WI38 (cell line): ENCODE results near the gene ZNG1A.
"Not testable (repeated sequence)": the region's sequence is repeated elsewhere in the genome, so short reads cannot be mapped to it uniquely, and the experiment has no call there.

Source experiments
- H3K4me3 ChIP-seq: 2 replicates; pipeline ENCODE4 v1.5.1; 2011; ENCODE audit warnings: low read depth, mild to moderate bottlenecking, control low read depth, low read length
- TF ChIP-seq, protein P1 (sequence below): IDR thresholded peaks from 2 replicates; pipeline ENCODE4 v1.5.1; 2012; ENCODE audit warnings: low read depth, mild to moderate bottlenecking, control low read depth, low read length

Gene ZNG1A

DNA sequence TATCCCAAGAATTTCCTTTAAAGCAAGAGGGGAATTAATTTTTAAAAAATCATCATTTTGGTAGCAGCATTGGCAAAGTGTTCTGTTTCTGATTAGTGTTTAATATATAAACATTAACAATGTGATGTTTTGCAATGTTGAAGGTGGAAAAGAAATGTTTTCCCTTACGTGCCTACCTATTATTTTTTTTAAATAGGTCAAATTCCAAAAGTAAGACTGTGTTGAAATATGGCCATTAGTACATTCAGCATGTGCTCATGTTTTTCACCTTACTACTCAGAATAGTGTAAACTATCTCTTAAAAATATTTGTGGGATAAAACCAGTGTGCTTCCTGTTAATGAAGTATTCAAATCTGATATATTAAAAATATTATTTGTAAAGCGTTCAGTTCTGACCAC, 39.1 kb upstream of the ZNG1A start:
- no peak overlapping the region for H3K4me3 ChIP-seq
- TF ChIP-seq, protein P1, sequence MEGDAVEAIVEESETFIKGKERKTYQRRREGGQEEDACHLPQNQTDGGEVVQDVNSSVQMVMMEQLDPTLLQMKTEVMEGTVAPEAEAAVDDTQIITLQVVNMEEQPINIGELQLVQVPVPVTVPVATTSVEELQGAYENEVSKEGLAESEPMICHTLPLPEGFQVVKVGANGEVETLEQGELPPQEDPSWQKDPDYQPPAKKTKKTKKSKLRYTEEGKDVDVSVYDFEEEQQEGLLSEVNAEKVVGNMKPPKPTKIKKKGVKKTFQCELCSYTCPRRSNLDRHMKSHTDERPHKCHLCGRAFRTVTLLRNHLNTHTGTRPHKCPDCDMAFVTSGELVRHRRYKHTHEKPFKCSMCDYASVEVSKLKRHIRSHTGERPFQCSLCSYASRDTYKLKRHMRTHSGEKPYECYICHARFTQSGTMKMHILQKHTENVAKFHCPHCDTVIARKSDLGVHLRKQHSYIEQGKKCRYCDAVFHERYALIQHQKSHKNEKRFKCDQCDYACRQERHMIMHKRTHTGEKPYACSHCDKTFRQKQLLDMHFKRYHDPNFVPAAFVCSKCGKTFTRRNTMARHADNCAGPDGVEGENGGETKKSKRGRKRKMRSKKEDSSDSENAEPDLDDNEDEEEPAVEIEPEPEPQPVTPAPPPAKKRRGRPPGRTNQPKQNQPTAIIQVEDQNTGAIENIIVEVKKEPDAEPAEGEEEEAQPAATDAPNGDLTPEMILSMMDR, result no peak

DNA sequence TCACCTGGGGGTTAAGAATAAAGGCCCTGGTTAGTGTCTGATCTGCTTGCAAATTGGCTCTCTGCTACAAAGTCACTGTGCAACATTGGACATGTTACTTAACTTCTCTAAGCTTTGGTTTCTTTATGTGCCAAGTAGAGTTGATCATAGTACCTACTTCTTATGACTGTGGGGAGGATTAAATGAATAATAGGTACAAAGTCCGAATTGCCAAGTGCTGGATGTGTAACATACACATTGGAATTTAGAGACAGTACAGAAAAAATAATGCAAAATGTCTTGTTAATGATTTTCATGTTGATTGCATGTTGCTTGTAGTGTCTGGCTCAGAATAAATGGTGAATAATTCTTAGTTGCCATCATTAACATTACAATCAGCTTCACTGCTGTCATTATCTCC, 38.0 kb upstream of the ZNG1A start:
- no peak overlapping the region for H3K4me3 ChIP-seq
- TF ChIP-seq, protein P1, result no peak

DNA sequence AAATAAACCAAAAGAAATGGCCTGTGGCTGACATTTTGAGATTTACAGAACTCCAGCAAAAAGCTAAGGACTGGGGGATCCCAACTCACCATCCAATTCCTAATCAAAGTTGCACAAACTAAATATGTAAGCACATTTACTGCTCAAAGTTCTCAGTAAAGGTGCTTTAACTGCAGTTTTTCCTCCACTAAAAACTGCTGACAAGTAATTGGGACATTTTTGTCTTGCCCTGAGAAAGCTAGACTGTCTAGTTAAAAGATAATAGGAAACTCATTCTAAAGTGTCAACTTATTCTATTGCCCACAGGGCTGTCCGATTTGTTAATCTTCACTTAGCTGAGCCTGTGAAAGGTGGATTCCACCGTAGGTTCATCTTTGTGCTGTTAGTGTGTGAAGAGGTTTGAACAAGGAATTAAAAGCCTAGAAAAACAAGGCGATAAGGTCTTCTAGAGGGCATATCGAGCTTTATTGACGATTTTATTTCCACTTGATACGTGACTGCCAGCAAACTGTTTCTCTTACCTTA, 36.8 kb upstream of the ZNG1A start:
- H3K4me3 ChIP-seq, result no peak overlapping the region

DNA sequence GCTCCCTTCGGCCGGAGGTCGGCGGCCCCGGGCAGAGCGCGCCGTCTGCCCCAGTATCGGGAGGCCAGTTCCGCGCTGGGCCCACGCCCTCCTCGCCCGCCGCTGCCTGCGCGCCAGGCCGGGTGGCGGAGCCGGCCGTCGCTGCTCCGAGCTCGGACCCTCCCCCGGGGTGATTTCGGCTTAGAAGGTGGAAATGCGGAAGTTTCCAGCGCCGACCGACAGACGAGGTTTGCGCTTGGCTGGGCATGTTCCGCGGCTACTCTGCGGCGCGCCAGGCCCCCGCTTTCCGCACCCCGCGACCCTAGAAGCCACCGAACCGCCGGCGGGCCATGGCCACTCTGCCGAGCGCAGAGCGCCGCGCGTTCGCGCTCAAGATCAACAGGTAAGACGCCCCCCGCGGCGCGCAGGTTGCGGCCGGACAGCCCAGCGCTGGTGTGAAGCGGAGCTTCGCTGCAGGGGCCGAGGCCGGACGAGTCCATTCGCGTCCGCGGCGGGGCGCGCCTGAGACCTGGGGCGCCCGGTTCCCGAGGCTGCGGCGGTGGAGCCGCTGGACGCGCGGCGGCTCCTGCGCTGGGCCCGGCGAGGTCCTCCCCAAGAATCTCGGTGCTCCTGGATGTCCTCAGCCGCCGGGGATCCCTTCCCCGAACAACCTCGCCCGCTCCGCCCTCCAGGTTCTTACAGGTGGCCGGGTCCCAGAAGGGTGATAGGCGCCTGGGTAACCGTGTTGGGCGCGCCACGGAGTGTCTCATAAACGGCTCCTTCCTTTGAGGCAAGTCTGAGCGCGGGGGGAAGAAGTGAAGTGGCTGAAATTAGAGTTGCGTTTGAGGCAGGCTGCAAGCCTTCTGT, 36.0 kb upstream of the ZNG1A start, which contains the start of gene DOCK8:
Gene DOCK8 (plus strand): TSS at position 218 of the 846 bp plus-strand sequence. CDS start 112 bp downstream, at position 330.
- TF ChIP-seq, protein P1, result no peak
- H3K4me3 ChIP-seq, result peak within 1 kb of the TSS; percentile 24

More for the DNA sequence above, 36.8 kb upstream of the ZNG1A start:
- TF ChIP-seq, protein P1, result no peak

DNA sequence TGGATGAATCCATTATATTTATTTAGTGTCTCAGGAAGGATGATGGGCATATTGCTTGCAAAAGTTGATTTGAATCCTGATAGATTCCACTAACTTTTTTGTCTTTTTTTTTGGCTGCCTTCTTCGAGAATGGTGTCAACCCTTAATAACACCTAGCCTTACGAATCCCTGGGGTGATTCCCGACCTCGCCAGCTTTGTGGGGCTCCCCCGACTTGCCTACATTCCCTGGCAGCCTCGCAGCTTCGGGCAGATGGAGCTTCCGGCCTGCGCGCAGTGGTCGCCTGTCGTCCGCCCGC, 35.4 kb upstream of the ZNG1A start:
- TF ChIP-seq, protein P1, result no peak
- no peak overlapping the region for H3K4me3 ChIP-seq

DNA sequence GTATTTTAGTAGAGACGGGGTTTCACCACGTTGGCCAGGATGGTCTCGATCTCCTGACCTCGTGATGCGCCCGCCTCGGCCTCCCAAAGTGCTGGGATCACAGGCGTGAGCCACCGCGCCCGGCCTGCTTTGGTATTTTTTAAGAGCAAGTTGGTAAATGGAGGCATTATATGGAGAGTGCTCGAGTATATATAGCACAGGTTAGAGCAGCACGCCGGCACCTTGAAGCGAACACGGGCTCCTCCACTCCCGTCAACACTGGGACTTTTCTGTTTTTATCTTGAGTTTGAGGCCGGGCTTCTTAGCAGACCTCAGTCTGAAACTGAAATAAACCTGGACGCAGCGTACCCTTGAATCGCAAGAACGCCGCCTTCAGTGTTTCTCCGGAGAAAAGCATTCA, 35.0 kb upstream of the ZNG1A start:
- not testable (repeated sequence) for H3K4me3 ChIP-seq

DNA sequence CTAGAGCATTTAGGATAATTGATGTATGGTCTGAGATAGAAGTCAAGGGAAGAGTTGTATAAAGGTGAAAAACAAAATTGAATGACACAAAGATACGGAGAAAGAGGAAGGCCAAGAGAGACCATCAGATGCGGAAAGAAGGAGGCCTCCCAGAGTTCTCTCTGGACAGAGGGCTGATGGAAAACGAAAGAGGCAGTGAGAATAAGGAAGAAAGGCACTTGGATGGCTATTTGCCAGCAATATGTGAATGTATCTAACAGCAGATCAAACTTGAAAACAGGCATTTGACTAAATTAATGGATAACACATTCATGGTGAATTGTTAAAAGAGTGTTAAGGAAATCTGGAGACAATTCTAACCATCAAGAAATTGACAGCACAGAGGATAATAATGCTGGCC, 33.4 kb upstream of the ZNG1A start:
- no peak overlapping the region for H3K4me3 ChIP-seq
- TF ChIP-seq, protein P1, result no peak

DNA sequence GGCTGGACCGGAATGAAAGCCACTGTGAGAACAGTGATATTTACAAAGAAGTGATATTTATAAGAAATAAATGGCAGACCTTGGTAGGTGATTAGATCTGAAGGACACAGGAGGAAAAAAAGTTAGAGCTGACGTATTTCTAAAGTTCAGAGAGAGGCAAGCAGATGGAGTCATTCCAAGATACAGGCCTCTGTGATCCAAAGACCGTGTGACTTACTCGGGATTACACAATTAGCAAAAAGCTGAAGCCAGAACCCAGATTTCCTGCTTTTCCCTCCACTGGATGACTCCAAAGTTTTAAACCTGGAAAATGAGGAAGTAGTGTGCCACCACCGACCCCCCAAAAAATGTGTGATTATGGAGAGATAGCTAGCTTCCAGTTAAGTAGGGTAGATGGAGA, 32.7 kb upstream of the ZNG1A start:
- H3K4me3 ChIP-seq, result no peak overlapping the region
- TF ChIP-seq, protein P1, result no peak
